Spleen (tissue), 11 donors: ENCODE results near the gene UXS1. TPM values are rescaled to one million over a fixed set of nuclear protein-coding genes. Genes with fewer than 3 reads are reported as not detected.

ENCODE experiments used
- DNase-seq: peaks from one replicate; pipeline ENCODE4 v3.0.0-alpha.2; 2020
- H3K27ac ChIP-seq, 8 donors: fragments of 200-600 bp; sonication (generic) in 7 of 8; 1 replicate in 4 of 8; 2 replicates in 4 of 8; pipeline versions ENCODE4 v1.5.0 to v1.8.0; 2016 to 2021; ENCODE audit warnings: inconsistent platforms in 4 of 8, mild to moderate bottlenecking in 4 of 8, moderate library complexity in 1 of 8
- H3K27me3 ChIP-seq, 7 donors: fragments of 200-600 bp; sonication (generic) in 6 of 7; replicated peaks in 1 of 7; 1 replicate in 4 of 7; 2 replicates in 3 of 7; pipeline versions ENCODE4 v1.5.0 to v1.8.0; 2016 to 2021; ENCODE audit warnings: inconsistent platforms in 3 of 7, mild to moderate bottlenecking in 1 of 7
- H3K36me3 ChIP-seq, 6 donors: fragments of 200-600 bp; sonication (generic) in 5 of 6; 1 replicate in 4 of 6; 2 replicates in 2 of 6; pipeline versions ENCODE4 v1.5.0 to v1.8.0; 2016 to 2021; ENCODE audit warnings: inconsistent platforms in 2 of 6
- H3K4me1 ChIP-seq, 6 donors: fragments of 200-600 bp; sonication (generic) in 5 of 6; 1 replicate in 3 of 6; 2 replicates in 3 of 6; pipeline versions ENCODE4 v1.5.0 to v1.8.0; 2016 to 2021; ENCODE audit warnings: inconsistent platforms in 3 of 6
- H3K4me3 ChIP-seq, 8 donors: fragments of 200-600 bp; sonication (generic) in 7 of 8; 1 replicate in 4 of 8; 2 replicates in 4 of 8; pipeline versions ENCODE4 v1.5.0 to v1.8.0; 2016 to 2021; ENCODE audit warnings: inconsistent platforms in 4 of 8, mild to moderate bottlenecking in 4 of 8, moderate library complexity in 2 of 8
- H3K9me3 ChIP-seq, 8 donors: fragments of 200-600 bp; sonication (generic) in 7 of 8; 1 replicate in 4 of 8; 2 replicates in 4 of 8; pipeline versions ENCODE4 v1.5.0 to v1.8.0; 2016 to 2021; ENCODE audit warnings: inconsistent platforms in 4 of 8
- CTCF ChIP-seq, 11 experiments: fragments of 200-600 bp in 7 of 11; fragments of 450-650 bp in 4 of 11; sonication (generic) in 4 of 11; IDR thresholded peaks in 8 of 11; conservative IDR thresholded peaks in 3 of 11; 1 replicate in 7 of 11; 2 replicates in 4 of 11; pipeline versions ENCODE4 v1.4.0 to v1.8.0; 2016 to 2021; ENCODE audit warnings: antibody characterized with exemption in 11 of 11, inconsistent platforms in 4 of 11, mild to moderate bottlenecking in 1 of 11
- POLR2A ChIP-seq, 3 donors: fragments of 450-650 bp; IDR thresholded peaks; one replicate each; pipeline ENCODE4 v1.5.1; 2017; ENCODE audit warnings: antibody characterized with exemption in 3 of 3, mild to moderate bottlenecking in 1 of 3
- POLR2AphosphoS5 ChIP-seq, 3 donors: sonication (generic); formaldehyde crosslinking; IDR thresholded peaks; one replicate each; pipeline ENCODE4 v1.5.1; 2017; ENCODE audit warnings: antibody characterized with exemption in 3 of 3
- WGBS, 5 donors: extraction: QIAGEN DNeasy Blood & Tissue Kit in 3 of 5; methylation state at CpG; one replicate each; pipeline versions ENCODE4 v1.1.5 to v1.1.7; 2013 to 2018; 5-methylcytosine and 5-hydroxymethylcytosine counted together
- intact Hi-C: fragments of 100-400 bp; cut with DNase I; formaldehyde crosslinking; loops from one replicate; pipeline ENCODE4 v1.15.0; 2023; ENCODE audit warnings: low total_unique reads
- polyA plus RNA-seq, 3 donors: library from polyadenylated mRNA; stranded (reverse); fragments of 200-250 nt; gene quantifications; one replicate each; pipeline ENCODE4 v1.2.1, GENCODE V29; 2013
- total RNA-seq, 7 donors: library from RNA; depleted of rRNA in 3 of 7; stranded (reverse); fragments of >200 nt in 3 of 7; fragmentation: NEBNext Ultra II Directional in 4 of 7; extraction: Animal tissue kit (Norgen Biotek cat#: 25700) in 4 of 7; gene quantifications; one replicate each; pipeline versions ENCODE4 v1.1.0 to v1.2.1, GENCODE V29; 2016 to 2021
- donor health status: healthy with polysubstance abuse.
- donor health status: DM: no; HTN: no; CAD: no; lungs with moderate emphysema.
- donor health status: DM: no; HTN: no; CAD: no.
- donor health status: Bipolar disorder and iron deficiency.
- donor health status: healthy.
- donor health status: DM: no; HTN: no; CAD: no.
- donor health status: DM: yes; HTN: yes; CAD: no.

UXS1 gene
- total and polyA plus RNA-seq, 10 donors, result 9.5 to 60.1 (median 40.3) TPM

- DNase-seq, result no peak
- Histone ChIP-seq H3K4me1 (peaks cover 0 to 33% (median 21%) of the 10 kb centered on the region in 6 donors), H3K36me3 (peaks cover 0 to 44% (median 0%) of the 10 kb centered on the region in 6 donors), H3K4me3 (no peak overlapping the region), H3K27ac (no peak overlapping the region), H3K9me3 (no peaks in the 10 kb centered on the region), H3K27me3 (no peaks in the 10 kb centered on the region)
- no peak for TF ChIP-seq CTCF (IDR thresholded peaks at IDR 0.05 in 8 of 11, conservative IDR thresholded peaks at IDR 0.05 in 3 of 11)
- no peak for TF ChIP-seq POLR2A (IDR thresholded peaks at IDR 0.05)
- TF ChIP-seq POLR2AphosphoS5 (IDR thresholded peaks at IDR 0.05), result no peak
- intact Hi-C loops, result no loop called here
- 96 to 99% (median 99%) methylated on average over 4 of the region's 4 CpGs for WGBS, 5 donors
Measured at GRCh38 chr2:106090916-106091618, 103.0 kb downstream of the UXS1 start.

- Histone ChIP-seq H3K36me3 (peaks cover 0 to 35% (median 0%) of the 10 kb centered on the region in 6 donors), H3K27ac (no peak overlapping the region), H3K27me3 (no peaks in the 10 kb centered on the region), H3K9me3 (no peaks in the 10 kb centered on the region), H3K4me1 (peaks cover 0 to 26% (median 10%) of the 10 kb centered on the region in 6 donors), H3K4me3 (no peak overlapping the region)
- intact Hi-C loops, result loop anchor here (10.0 kb wide), 1 partner anchor 305 kb away; no protein-coding TSS in a partner anchor
- TF ChIP-seq POLR2A (IDR thresholded peaks at IDR 0.05) (no peak), POLR2AphosphoS5 (IDR thresholded peaks at IDR 0.05) (no peak), CTCF (IDR thresholded peaks at IDR 0.05 in 8 of 11, conservative IDR thresholded peaks at IDR 0.05 in 3 of 11) (no peak)
- DNase-seq, result no peak
- 63 to 95% (median 77%) methylated on average over 1 of the region's 1 CpG for WGBS, 5 donors
Measured at GRCh38 chr2:106089611-106090010, 104.5 kb downstream of the UXS1 start.

- Histone ChIP-seq H3K27ac (peak overlapping the region in 6 of 8 donors; percentile 29 to 47 (median 37)), H3K36me3 (peaks cover 0 to 6% (median 0%) of the 10 kb centered on the region in 6 donors), H3K9me3 (no peaks in the 10 kb centered on the region), H3K4me1 (peaks cover 0 to 15% (median 0%) of the 10 kb centered on the region in 6 donors), H3K4me3 (no peak overlapping the region), H3K27me3 (no peaks in the 10 kb centered on the region)
- intact Hi-C loops, result loop anchor here (10.0 kb wide), 1 partner anchor 301 kb away; no protein-coding TSS in a partner anchor
- no peak for DNase-seq
- TF ChIP-seq POLR2AphosphoS5 (IDR thresholded peaks at IDR 0.05), result no peak
- peak in 9 of 11 experiments; percentile 7 to 52 (median 36) for TF ChIP-seq CTCF (IDR thresholded peaks at IDR 0.05 in 8 of 11, conservative IDR thresholded peaks at IDR 0.05 in 3 of 11)
- 41 to 51% (median 45%) methylated on average over 9 of the region's 9 CpGs for WGBS, 5 donors
Measured at GRCh38 chr2:106085181-106085940, 108.7 kb downstream of the UXS1 start.

- intact Hi-C loops, result loop anchor here (10.0 kb wide), 1 partner anchor 296 kb away; no protein-coding TSS in a partner anchor
- WGBS, 5 donors, result 76 to 92% (median 88%) methylated on average over 6 of the region's 6 CpGs
- no peak overlapping the region for H3K27ac ChIP-seq
Measured at GRCh38 chr2:106080959-106081358, 113.1 kb downstream of the UXS1 start.

More at GRCh38 chr2:106080959-106081358, 113.1 kb downstream of the UXS1 start:
- no peak for DNase-seq
- H3K36me3 ChIP-seq, result no peaks in the 10 kb centered on the region
- no peak for TF ChIP-seq POLR2AphosphoS5 (IDR thresholded peaks at IDR 0.05)
- no peak for TF ChIP-seq CTCF (IDR thresholded peaks at IDR 0.05 in 8 of 11, conservative IDR thresholded peaks at IDR 0.05 in 3 of 11)
- TF ChIP-seq POLR2A (IDR thresholded peaks at IDR 0.05), result no peak
- H3K27me3 ChIP-seq, result no peaks in the 10 kb centered on the region
- H3K4me3 ChIP-seq, result no peak overlapping the region
- no peaks in the 10 kb centered on the region for H3K9me3 ChIP-seq
- peaks cover 0 to 6% (median 0%) of the 10 kb centered on the region in 6 donors for H3K4me1 ChIP-seq
